H1 (cell line): Measurements from ENCODE around the gene FMN2. TPM values are rescaled to one million over a fixed set of nuclear protein-coding genes. Genes with fewer than 3 reads are reported as not detected.

Source experiments
- CTCF ChIA-PET: fragments of 300-600 bp; sonication (Branson Sonifier 250); formaldehyde crosslinking; loops from one replicate; lab custom pipeline; 2021; ENCODE audit not compliant: partially characterized antibody; lab: Charles Lee
- POLR2A ChIA-PET: fragments of 300-600 bp; sonication (Branson Sonifier 250); formaldehyde crosslinking; loops from one replicate; lab custom pipeline; 2021; ENCODE audit warnings: inconsistent platforms; ENCODE audit not compliant: partially characterized antibody; lab: Charles Lee
- DNase-seq, 2 experiments: peaks; one replicate each; pipeline versions ENCODE4 v3.0.0 to v3.0.0-alpha.2; 2010 to 2022; ENCODE audit warnings: low spot score in 2 of 2, low read depth in 1 of 2, mixed read lengths in 1 of 2
- FAIRE-seq: peaks from 2 replicates; lab custom pipeline; 2011; peaks lifted over from hg19 to GRCh38; lab: Jason Lieb, UNC
- H2AFZ ChIP-seq: 2 replicates; pipeline ENCODE4 v1.8.1; 2012; ENCODE audit warnings: low read length, inconsistent platforms
- H2AK5ac ChIP-seq: 2 replicates; pipeline ENCODE4 v1.6.1; 2013; ENCODE audit warnings: low read depth, low read length
- H2BK120ac ChIP-seq: replicated peaks from 2 replicates; pipeline ENCODE3; 2013; ENCODE audit warnings: low read depth, low read length, inconsistent platforms
- H2BK12ac ChIP-seq: 2 replicates; pipeline ENCODE4 v1.6.1; 2013; ENCODE audit warnings: low read depth, low read length
- H2BK15ac ChIP-seq: 2 replicates; pipeline ENCODE4 v1.6.1; 2013; ENCODE audit warnings: low read length
- H2BK20ac ChIP-seq: 2 replicates; pipeline ENCODE4 v1.6.1; 2013; ENCODE audit warnings: low read length
- H2BK5ac ChIP-seq: 2 replicates; pipeline ENCODE4 v1.6.1; 2013; ENCODE audit warnings: low read depth, low read length
- H3K14ac ChIP-seq: 2 replicates; pipeline ENCODE4 v1.6.1; 2013; ENCODE audit warnings: inconsistent platforms; ENCODE audit not compliant: insufficient read length
- H3K18ac ChIP-seq: 2 replicates; pipeline ENCODE4 v1.6.1; 2013; ENCODE audit warnings: low read length; ENCODE audit errors: extremely low read depth
- H3K23ac ChIP-seq: 2 replicates; pipeline ENCODE4 v1.6.1; 2013; ENCODE audit warnings: inconsistent platforms; ENCODE audit not compliant: insufficient read length
- H3K23me2 ChIP-seq: 2 replicates; pipeline ENCODE4 v1.6.1; 2013; ENCODE audit warnings: low read depth, low read length
- H3K27ac ChIP-seq: 2 replicates; pipeline ENCODE4 v1.6.1; 2011; ENCODE audit warnings: low read depth, low read length, inconsistent platforms
- H3K27me3 ChIP-seq, 4 experiments: replicated peaks in 1 of 4; 1 replicate in 1 of 4; 2 replicates in 3 of 4; pipeline versions ENCODE4 v1.6.1 to v1.8.1; 2011 to 2013; ENCODE audit warnings: low read length in 3 of 4, mild to moderate bottlenecking in 3 of 4, inconsistent platforms in 2 of 4, mixed read lengths in 2 of 4, moderate library complexity in 1 of 4; ENCODE audit not compliant: control insufficient read depth in 3 of 4, insufficient read depth in 3 of 4; ENCODE audit errors: extremely low read depth in 1 of 4
- H3K36me3 ChIP-seq, 4 experiments: 2 replicates each; pipeline versions ENCODE4 v1.6.1 to v1.8.1; 2011 to 2013; ENCODE audit warnings: mild to moderate bottlenecking in 4 of 4, low read length in 3 of 4, moderate library complexity in 2 of 4, control low read depth in 1 of 4, inconsistent platforms in 1 of 4; ENCODE audit not compliant: insufficient read depth in 4 of 4, control insufficient read depth in 2 of 4
- H3K4ac ChIP-seq: replicated peaks from 2 replicates; pipeline ENCODE3; 2013; ENCODE audit warnings: low read length, low read depth, mixed read lengths, inconsistent platforms; ENCODE audit not compliant: insufficient read length
- H3K4me1 ChIP-seq, 4 experiments: replicated peaks in 1 of 4; 1 replicate in 1 of 4; 2 replicates in 3 of 4; pipeline versions ENCODE4 v1.6.1 to v1.8.1; 2011 to 2013; ENCODE audit warnings: low read length in 3 of 4, inconsistent platforms in 2 of 4, mixed read lengths in 1 of 4; ENCODE audit not compliant: insufficient read depth in 4 of 4, control insufficient read depth in 3 of 4
- H3K4me2 ChIP-seq, 2 experiments: 2 replicates each; pipeline versions ENCODE4 v1.6.1 to v1.8.1; 2011 to 2013; ENCODE audit warnings: low read depth in 2 of 2, low read length in 2 of 2, control low read depth in 1 of 2, inconsistent platforms in 1 of 2, mild to moderate bottlenecking in 1 of 2; ENCODE audit not compliant: insufficient read depth in 1 of 2
- H3K4me3 ChIP-seq, 4 experiments: fragments of 200-600, 300-600 bp in 1 of 4; sonication (generic), shearing (Covaris generic), sonication (Bioruptor Twin) in 1 of 4; 2 replicates each; pipeline versions ENCODE4 v1.5.1 to v1.8.1; 2011 to 2016; ENCODE audit warnings: low read length in 4 of 4, low read depth in 3 of 4, control low read depth in 2 of 4, inconsistent platforms in 2 of 4, mild to moderate bottlenecking in 2 of 4, mixed read lengths in 1 of 4, moderate library complexity in 1 of 4; ENCODE audit not compliant: insufficient read depth in 2 of 4; ENCODE audit errors: extremely low read depth in 1 of 4
- H3K56ac ChIP-seq: replicated peaks from 2 replicates; pipeline ENCODE3; 2013; ENCODE audit warnings: low read depth, mild to moderate bottlenecking, mixed read lengths, low read length, inconsistent platforms; ENCODE audit not compliant: insufficient read length
- H3K79me1 ChIP-seq: 2 replicates; pipeline ENCODE4 v1.6.1; 2013; ENCODE audit warnings: low read depth, low read length, control low read depth
- H3K79me2 ChIP-seq, 2 experiments: 2 replicates each; pipeline versions ENCODE4 v1.6.1 to v1.8.1; 2012 to 2013; ENCODE audit warnings: low read length in 2 of 2, mild to moderate bottlenecking in 2 of 2, inconsistent platforms in 1 of 2; ENCODE audit not compliant: insufficient read depth in 2 of 2, control insufficient read depth in 1 of 2
- H3K9ac ChIP-seq, 4 experiments: replicated peaks in 1 of 4; 1 replicate in 1 of 4; 2 replicates in 3 of 4; pipeline versions ENCODE4 v1.6.1 to v1.8.1; 2011 to 2013; ENCODE audit warnings: low read depth in 3 of 4, low read length in 3 of 4, control low read depth in 2 of 4, mild to moderate bottlenecking in 2 of 4, moderate library complexity in 2 of 4, inconsistent platforms in 1 of 4; ENCODE audit errors: extremely low read depth in 1 of 4
- H3K9me3 ChIP-seq, 2 experiments: 2 replicates each; pipeline versions ENCODE4 v1.6.1 to v1.8.1; 2012 to 2013; ENCODE audit warnings: mild to moderate bottlenecking in 2 of 2, moderate library complexity in 2 of 2, control low read depth in 1 of 2, inconsistent platforms in 1 of 2, low read depth in 1 of 2, low read length in 1 of 2, mixed read lengths in 1 of 2; ENCODE audit not compliant: insufficient read depth in 2 of 2
- H4K20me1 ChIP-seq, 2 experiments: replicated peaks in 1 of 2; 2 replicates each; pipeline versions ENCODE3 to v1.8.1; 2011 to 2013; ENCODE audit warnings: inconsistent platforms in 2 of 2, low read length in 2 of 2, mild to moderate bottlenecking in 1 of 2; ENCODE audit not compliant: insufficient read depth in 2 of 2, control insufficient read depth in 1 of 2
- H4K5ac ChIP-seq: 2 replicates; pipeline ENCODE4 v1.6.1; 2013; ENCODE audit warnings: low read length, low read depth, mixed read lengths, inconsistent platforms; ENCODE audit not compliant: insufficient read length
- H4K8ac ChIP-seq: 2 replicates; pipeline ENCODE4 v1.8.0; 2013; ENCODE audit warnings: mild to moderate bottlenecking, moderate library complexity, low read length, inconsistent platforms; ENCODE audit not compliant: insufficient read depth; ENCODE audit errors: extremely low read depth
- H4K91ac ChIP-seq: replicated peaks from 2 replicates; pipeline ENCODE3; 2013; ENCODE audit warnings: low read length, mixed read lengths, inconsistent platforms; ENCODE audit not compliant: insufficient read length
- BCL11A ChIP-seq, 2 experiments: IDR thresholded peaks; one replicate each; pipeline ENCODE4 v1.6.1; 2011; ENCODE audit warnings: low read depth in 2 of 2, low read length in 2 of 2, mild to moderate bottlenecking in 2 of 2
- HDAC6 ChIP-seq: IDR thresholded peaks from one replicate; pipeline ENCODE4 v1.7.1; 2012; ENCODE audit warnings: low read depth, mild to moderate bottlenecking, inconsistent platforms, low read length, moderate library complexity
- SAP30 ChIP-seq: fragments of 300-600 bp; sonication (generic); IDR thresholded peaks from 2 replicates; pipeline ENCODE4 v1.7.1; 2012; ENCODE audit warnings: low read length, moderate library complexity, mild to moderate bottlenecking, inconsistent platforms; ENCODE audit not compliant: insufficient read depth, insufficient replicate concordance
- SUZ12 ChIP-seq: fragments of 200-600 bp; sonication (generic); IDR thresholded peaks from 2 replicates; pipeline ENCODE4 v1.6.1; 2012; ENCODE audit warnings: mild to moderate bottlenecking, inconsistent platforms, low read length, moderate library complexity, mixed read lengths
- TBP ChIP-seq: IDR thresholded peaks from 2 replicates; pipeline ENCODE4 v1.6.1; 2011; ENCODE audit warnings: low read depth, low read length, improper control_type of control experiment
- TEAD4 ChIP-seq: IDR thresholded peaks from 2 replicates; pipeline ENCODE4 v1.6.1; 2012; ENCODE audit warnings: low read depth, low read length, inconsistent platforms, mixed read lengths
- WGBS, 2 experiments: shearing (Covaris generic) in 1 of 2; methylation state at CpG; one replicate each; pipeline versions ENCODE4 v1.1.6 to v1.1.7; 2013 to 2015; ENCODE audit warnings: low lambda C conversion rate in 2 of 2, mixed read lengths in 2 of 2, inconsistent platforms in 1 of 2, low coverage in 1 of 2, missing lambda C conversion rate in 1 of 2; ENCODE audit not compliant: insufficient replicate concordance in 2 of 2, insufficient coverage in 1 of 2, insufficient read length in 1 of 2; ENCODE audit errors: extremely low coverage in 1 of 2, missing lambda C conversion rate in 1 of 2; 5-methylcytosine and 5-hydroxymethylcytosine counted together
- polyA plus RNA-seq, 7 experiments: library from polyadenylated mRNA; depleted of rRNA in 3 of 7; stranded (reverse) in 5 of 7; unstranded in 2 of 7; fragments of >200 nt in 5 of 7; fragments of 200-250 nt in 2 of 7; gene quantifications; 1 replicate in 5 of 7; 2 replicates in 1 of 7; 4 replicates in 1 of 7; pipeline versions ENCODE4 v1.2.1 to v1.2.3, GENCODE V29; 2011 to 2013; ENCODE audit warnings: missing spikeins in 2 of 7, mixed read lengths in 2 of 7
- total RNA-seq: library from RNA; stranded (reverse); fragmentation: NEBNext Ultra II Directional; extraction: Animal tissue kit (Norgen Biotek cat#: 25700); gene quantifications from 2 replicates; pipeline ENCODE4 v1.2.1, GENCODE V29; 2021

The FMN2 gene
- total and polyA plus RNA-seq, 2 of the 8 experiments (the other 6 are each of a cell fraction or from before 2014, with no cell fraction given): 0.83 to 2.0 TPM

GRCh38 chr1:240308096-240308495, 216.4 kb downstream of the FMN2 start:
- Histone ChIP-seq H2AFZ (no peak overlapping the region), H4K91ac (no peak overlapping the region), H2AK5ac (no peak overlapping the region), H3K9ac (no peak overlapping the region), H3K79me1 (no peaks in the 10 kb centered on the region), H2BK12ac (no peak overlapping the region), H3K23ac (no peak overlapping the region), H3K14ac (no peak overlapping the region), H3K4me2 (no peak overlapping the region), H3K9me3 (0 out of 4 replicates have a peak, but pooled peaks cover 0 to 2% of the 10 kb centered on the region in 2 experiments), H3K27me3 (no peaks in the 10 kb centered on the region), H3K4me3 (no peak overlapping the region), H3K79me2 (no peaks in the 10 kb centered on the region), H2BK120ac (no peak overlapping the region), H4K8ac (no peak overlapping the region), H3K56ac (no peak overlapping the region), H3K23me2 (no peaks in the 10 kb centered on the region), H3K4ac (no peak overlapping the region), H3K4me1 (peaks cover 0 to 4% (median 2%) of the 10 kb centered on the region in 4 experiments; a peak in 1 of 7 replicates)
- no peak for TF ChIP-seq SUZ12
- no peak for TF ChIP-seq SAP30
- TF ChIP-seq TBP: no peak
- TF ChIP-seq BCL11A (IDR thresholded peaks at IDR 0.05; ENCODE audit: low read depth in 2 of 2, low read length in 2 of 2): no peak
- no peak for TF ChIP-seq HDAC6
- no peak for TF ChIP-seq TEAD4
- TF ChIP-seq, all 59 proteins: peak for 0
- ChIA-PET CTCF (no interaction called here), POLR2A (no interaction called here)
- Histone ChIP-seq H3K27ac (no peak overlapping the region), H3K18ac (no peak overlapping the region), H2BK20ac (no peak overlapping the region), H3K36me3 (no peaks in the 10 kb centered on the region), H4K20me1 (no peaks in the 10 kb centered on the region), H2BK15ac (no peak overlapping the region), H2BK5ac (no peak overlapping the region), H4K5ac (no peak overlapping the region)
- no peak for DNase-seq
- 91% methylated on average over 3 of the region's 3 CpGs; no CpG with 5 or more reads in 1 of the 2 experiments for WGBS, 2 experiments
- no peak for FAIRE-seq
